GM10266 (cell line): Measurements from ENCODE around the gene TWNK.
A peak's percentile ranks its signal among the peaks of the same experiment; 100 is the strongest.
"Not testable (repeated sequence)": the region's sequence is repeated elsewhere in the genome, so short reads cannot be mapped to it uniquely, and the experiment has no call there.

ENCODE experiments used
- DNase-seq: peaks from one replicate; pipeline ENCODE4 v3.0.0; 2012; ENCODE audit errors: extremely low spot score
- TF ChIP-seq, protein P1 (sequence below): IDR thresholded peaks from 2 replicates; pipeline ENCODE4 v1.5.1; 2012; ENCODE audit warnings: mild to moderate bottlenecking, low read depth; ENCODE audit not compliant: control insufficient read depth, insufficient read depth; ENCODE audit errors: missing control alignments

Gene TWNK

GRCh38 chr10:100969187-100970075 lies 17.9 kb upstream of the TWNK start, which contains the start of gene SEMA4G:
TSS of gene SEMA4G (plus strand) at chr10:100969504. CDS start at chr10:100972913, 3,409 bp downstream.
- TF ChIP-seq, protein P1, sequence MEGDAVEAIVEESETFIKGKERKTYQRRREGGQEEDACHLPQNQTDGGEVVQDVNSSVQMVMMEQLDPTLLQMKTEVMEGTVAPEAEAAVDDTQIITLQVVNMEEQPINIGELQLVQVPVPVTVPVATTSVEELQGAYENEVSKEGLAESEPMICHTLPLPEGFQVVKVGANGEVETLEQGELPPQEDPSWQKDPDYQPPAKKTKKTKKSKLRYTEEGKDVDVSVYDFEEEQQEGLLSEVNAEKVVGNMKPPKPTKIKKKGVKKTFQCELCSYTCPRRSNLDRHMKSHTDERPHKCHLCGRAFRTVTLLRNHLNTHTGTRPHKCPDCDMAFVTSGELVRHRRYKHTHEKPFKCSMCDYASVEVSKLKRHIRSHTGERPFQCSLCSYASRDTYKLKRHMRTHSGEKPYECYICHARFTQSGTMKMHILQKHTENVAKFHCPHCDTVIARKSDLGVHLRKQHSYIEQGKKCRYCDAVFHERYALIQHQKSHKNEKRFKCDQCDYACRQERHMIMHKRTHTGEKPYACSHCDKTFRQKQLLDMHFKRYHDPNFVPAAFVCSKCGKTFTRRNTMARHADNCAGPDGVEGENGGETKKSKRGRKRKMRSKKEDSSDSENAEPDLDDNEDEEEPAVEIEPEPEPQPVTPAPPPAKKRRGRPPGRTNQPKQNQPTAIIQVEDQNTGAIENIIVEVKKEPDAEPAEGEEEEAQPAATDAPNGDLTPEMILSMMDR = peak; percentile 76
- peak; percentile 75 for DNase-seq

GRCh38 chr10:100970076-100970913 lies 17.0 kb upstream of the TWNK start:
- peak; percentile 70 for DNase-seq
- TF ChIP-seq, protein P1 = no peak

GRCh38 chr10:100970914-100971811 lies 16.2 kb upstream of the TWNK start:
- TF ChIP-seq, protein P1 = no peak
- no peak for DNase-seq

GRCh38 chr10:100972115-100972903 lies 15.0 kb upstream of the TWNK start:
- TF ChIP-seq, protein P1 = no peak
- no peak for DNase-seq

DNA sequence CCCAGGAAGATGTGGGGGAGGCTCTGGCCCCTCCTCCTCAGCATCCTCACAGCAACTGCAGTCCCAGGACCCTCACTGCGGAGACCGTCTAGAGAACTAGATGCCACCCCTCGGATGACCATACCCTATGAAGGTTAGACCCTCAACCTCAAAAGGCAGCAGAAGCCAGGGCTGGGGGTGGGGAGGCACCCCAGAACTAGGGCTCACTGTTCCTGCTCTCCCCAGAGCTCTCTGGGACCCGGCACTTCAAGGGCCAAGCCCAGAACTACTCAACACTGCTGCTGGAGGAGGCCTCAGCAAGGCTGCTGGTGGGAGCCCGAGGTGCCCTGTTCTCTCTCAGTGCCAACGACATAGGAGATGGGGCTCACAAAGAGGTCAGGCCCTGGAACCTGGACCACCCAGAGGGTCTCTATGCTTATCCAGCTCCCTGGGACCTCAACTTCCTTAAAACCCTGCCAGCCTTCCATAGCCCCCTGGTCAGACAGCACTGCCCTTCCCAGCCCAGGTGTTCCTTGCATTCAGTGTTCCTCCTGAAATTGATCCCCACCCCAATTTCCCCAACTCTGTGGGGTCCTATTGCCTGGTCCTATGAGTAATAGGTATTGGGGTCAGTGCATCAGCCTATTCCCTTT lies 14.3 kb upstream of the TWNK start:
- TF ChIP-seq, protein P1 = no peak
- DNase-seq = no peak

GRCh38 chr10:100975397-100975796 lies 11.9 kb upstream of the TWNK start:
- DNase-seq = not testable (repeated sequence)
